Tibial artery (tissue), 4 donors: ENCODE results near the gene MYOM1.

Experiments
- DNase-seq, 2 donors: peaks; one replicate each; pipeline ENCODE4 v3.0.0-alpha.2; 2019
- H3K27ac ChIP-seq, 2 donors: fragments of 200-600 bp; sonication (generic) in 1 of 2; 1 replicate in 1 of 2; 2 replicates in 1 of 2; pipeline ENCODE4 v1.5.1; 2018 to 2019; ENCODE audit warnings: mild to moderate bottlenecking in 1 of 2
- H3K27me3 ChIP-seq, 2 donors: fragments of 200-600 bp; sonication (generic) in 1 of 2; one replicate each; pipeline versions ENCODE4 v1.5.1 to v1.6.0; 2016 to 2019
- H3K36me3 ChIP-seq, 3 donors: fragments of 200-600 bp; sonication (generic) in 2 of 3; one replicate each; pipeline ENCODE4 v1.5.1; 2016 to 2019; ENCODE audit warnings: mild to moderate bottlenecking in 2 of 3
- H3K4me1 ChIP-seq, 4 donors: fragments of 200-600 bp; sonication (generic) in 2 of 4; 1 replicate in 3 of 4; 2 replicates in 1 of 4; pipeline ENCODE4 v1.5.1; 2016 to 2019
- H3K4me3 ChIP-seq, 2 donors: fragments of 200-600 bp; sonication (generic) in 1 of 2; 1 replicate in 1 of 2; 2 replicates in 1 of 2; pipeline ENCODE4 v1.5.1; 2018 to 2019; ENCODE audit warnings: mild to moderate bottlenecking in 2 of 2
- H3K9me3 ChIP-seq, 3 donors: fragments of 200-600 bp; sonication (generic) in 1 of 3; one replicate each; pipeline ENCODE4 v1.5.1; 2016 to 2019
- intact Hi-C: fragments of 100-400 bp; cut with DNase I; formaldehyde crosslinking; loops from one replicate; pipeline ENCODE4 v1.15.0; 2023; ENCODE audit warnings: low total_unique reads
- TF ChIP-seq, protein P1 (sequence below), 2 experiments: fragments of 200-600 bp in 1 of 2; fragments of 450-650 bp in 1 of 2; IDR thresholded peaks; one replicate each; pipeline ENCODE4 v1.5.1; 2017 to 2019; ENCODE audit warnings: antibody characterized with exemption in 2 of 2, mild to moderate bottlenecking in 1 of 2, moderate library complexity in 1 of 2

Gene MYOM1

DNA sequence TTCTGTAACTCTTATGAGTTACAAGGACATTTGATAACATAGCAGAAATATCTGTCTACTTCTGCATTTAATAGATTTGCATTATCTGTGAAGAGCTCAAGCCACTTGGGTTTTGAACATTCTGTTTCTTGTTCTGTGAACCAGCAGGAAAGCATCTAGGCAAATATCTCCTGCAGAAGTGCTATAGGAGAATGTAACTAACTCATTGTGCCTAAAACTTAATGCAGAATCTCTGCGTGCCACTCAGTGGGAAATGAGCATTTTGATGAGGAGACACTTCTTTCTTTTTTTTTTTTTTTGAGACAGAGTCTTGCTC lies 63.5 kb downstream of the MYOM1 start:
- intact Hi-C loops = loop anchor here (5.0 kb wide), 1 partner anchor 91 kb away; the partner anchor contains the start of gene MYL12A
- TF ChIP-seq, protein P1, sequence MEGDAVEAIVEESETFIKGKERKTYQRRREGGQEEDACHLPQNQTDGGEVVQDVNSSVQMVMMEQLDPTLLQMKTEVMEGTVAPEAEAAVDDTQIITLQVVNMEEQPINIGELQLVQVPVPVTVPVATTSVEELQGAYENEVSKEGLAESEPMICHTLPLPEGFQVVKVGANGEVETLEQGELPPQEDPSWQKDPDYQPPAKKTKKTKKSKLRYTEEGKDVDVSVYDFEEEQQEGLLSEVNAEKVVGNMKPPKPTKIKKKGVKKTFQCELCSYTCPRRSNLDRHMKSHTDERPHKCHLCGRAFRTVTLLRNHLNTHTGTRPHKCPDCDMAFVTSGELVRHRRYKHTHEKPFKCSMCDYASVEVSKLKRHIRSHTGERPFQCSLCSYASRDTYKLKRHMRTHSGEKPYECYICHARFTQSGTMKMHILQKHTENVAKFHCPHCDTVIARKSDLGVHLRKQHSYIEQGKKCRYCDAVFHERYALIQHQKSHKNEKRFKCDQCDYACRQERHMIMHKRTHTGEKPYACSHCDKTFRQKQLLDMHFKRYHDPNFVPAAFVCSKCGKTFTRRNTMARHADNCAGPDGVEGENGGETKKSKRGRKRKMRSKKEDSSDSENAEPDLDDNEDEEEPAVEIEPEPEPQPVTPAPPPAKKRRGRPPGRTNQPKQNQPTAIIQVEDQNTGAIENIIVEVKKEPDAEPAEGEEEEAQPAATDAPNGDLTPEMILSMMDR (IDR thresholded peaks at IDR 0.05) = no peak
- H3K27ac ChIP-seq = peak overlapping the region; percentile 89 to 90

DNA sequence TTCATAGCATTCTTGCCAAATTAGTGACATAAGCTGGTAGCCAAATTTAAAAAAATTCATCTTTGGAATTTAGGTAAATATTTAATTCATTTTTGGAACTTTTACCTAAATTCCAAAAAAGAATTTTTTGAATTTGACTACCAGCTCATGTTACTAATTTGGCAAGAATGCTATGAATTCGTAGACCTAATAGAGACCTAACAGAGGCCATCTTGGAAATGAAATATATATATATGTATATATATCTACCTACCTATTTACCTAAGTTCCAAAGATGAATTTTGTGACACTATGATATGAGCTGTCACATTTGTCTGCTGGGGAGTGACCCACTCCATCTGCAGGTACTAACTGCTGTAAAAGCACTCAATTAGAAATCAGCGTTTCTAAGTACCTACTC lies 65.6 kb downstream of the MYOM1 start:
- Histone ChIP-seq H3K36me3 (peaks cover 0 to 1% (median 0%) of the 10 kb centered on the region in 3 donors), H3K27me3 (no peaks in the 10 kb centered on the region), H3K4me1 (peaks cover 3 to 62% (median 18%) of the 10 kb centered on the region in 4 donors), H3K4me3 (no peak overlapping the region), H3K27ac (peak overlapping the region; percentile 89 to 90), H3K9me3 (no peaks in the 10 kb centered on the region)
- intact Hi-C loops = no loop called here
- TF ChIP-seq, protein P1 (IDR thresholded peaks at IDR 0.05) = no peak
- DNase-seq = no peak

More for the DNA sequence above, 63.5 kb downstream of the MYOM1 start:
- Histone ChIP-seq H3K4me3 (peak overlapping the region in 1 of 2 donors; percentile 21), H3K27me3 (no peaks in the 10 kb centered on the region), H3K4me1 (peaks cover 3 to 59% (median 18%) of the 10 kb centered on the region in 4 donors), H3K36me3 (peaks cover 9 to 11% (median 10%) of the 10 kb centered on the region in 3 donors), H3K9me3 (no peaks in the 10 kb centered on the region)
- DNase-seq = no peak

DNA sequence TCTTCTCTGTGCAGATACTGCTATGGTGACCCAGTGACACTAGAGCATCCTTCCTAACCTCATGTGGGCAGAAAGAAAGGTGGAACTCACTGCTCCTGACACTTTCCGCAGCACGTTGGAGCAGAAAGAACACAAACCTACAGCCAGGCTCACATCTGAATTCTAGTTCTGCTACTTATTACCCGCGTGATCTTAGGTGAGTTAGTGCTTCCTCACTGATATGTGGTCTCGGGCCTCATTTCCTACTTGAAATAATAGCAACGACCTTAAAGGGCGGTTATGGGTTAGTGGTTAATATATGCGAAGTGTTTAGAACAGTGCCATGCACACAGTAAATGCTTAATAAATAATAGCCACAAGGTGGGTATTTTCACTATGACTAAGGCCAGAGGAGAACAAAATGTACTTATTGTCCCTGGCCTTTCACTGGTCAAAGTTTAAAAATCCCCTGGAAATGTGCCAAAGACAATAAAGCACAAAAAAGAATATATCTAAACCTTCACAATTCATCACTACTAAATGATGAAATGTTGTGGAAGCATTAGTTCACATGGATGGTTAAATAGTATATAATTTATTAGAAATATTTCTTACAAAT lies 66.6 kb downstream of the MYOM1 start:
- Histone ChIP-seq H3K36me3 (no peaks in the 10 kb centered on the region), H3K27ac (peak overlapping the region; percentile 46 to 89), H3K27me3 (no peaks in the 10 kb centered on the region), H3K4me1 (peaks cover 3 to 66% (median 18%) of the 10 kb centered on the region in 4 donors), H3K9me3 (no peaks in the 10 kb centered on the region), H3K4me3 (no peak overlapping the region)
- intact Hi-C loops = no loop called here
- TF ChIP-seq, protein P1 (IDR thresholded peaks at IDR 0.05) = no peak
- no peak for DNase-seq

DNA sequence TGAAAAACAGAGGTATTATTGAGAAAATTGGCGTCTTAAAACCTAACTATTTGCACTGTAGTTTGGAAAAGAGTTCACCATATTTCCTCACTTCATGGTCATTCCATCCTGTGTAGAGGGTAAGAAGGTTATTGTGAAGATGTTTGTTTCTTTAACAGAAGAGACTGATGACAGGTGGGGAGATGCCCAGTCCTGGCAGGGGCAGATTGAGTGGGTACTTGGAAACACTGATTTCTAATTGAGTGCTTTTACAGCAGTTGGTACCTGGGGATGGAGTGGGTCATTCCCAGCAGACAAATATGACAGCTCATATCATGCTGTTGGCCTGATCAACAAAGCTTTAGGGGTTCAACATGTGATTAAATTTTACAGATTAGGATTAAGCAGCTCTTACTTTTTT lies 67.5 kb downstream of the MYOM1 start:
- intact Hi-C loops = no loop called here

DNA sequence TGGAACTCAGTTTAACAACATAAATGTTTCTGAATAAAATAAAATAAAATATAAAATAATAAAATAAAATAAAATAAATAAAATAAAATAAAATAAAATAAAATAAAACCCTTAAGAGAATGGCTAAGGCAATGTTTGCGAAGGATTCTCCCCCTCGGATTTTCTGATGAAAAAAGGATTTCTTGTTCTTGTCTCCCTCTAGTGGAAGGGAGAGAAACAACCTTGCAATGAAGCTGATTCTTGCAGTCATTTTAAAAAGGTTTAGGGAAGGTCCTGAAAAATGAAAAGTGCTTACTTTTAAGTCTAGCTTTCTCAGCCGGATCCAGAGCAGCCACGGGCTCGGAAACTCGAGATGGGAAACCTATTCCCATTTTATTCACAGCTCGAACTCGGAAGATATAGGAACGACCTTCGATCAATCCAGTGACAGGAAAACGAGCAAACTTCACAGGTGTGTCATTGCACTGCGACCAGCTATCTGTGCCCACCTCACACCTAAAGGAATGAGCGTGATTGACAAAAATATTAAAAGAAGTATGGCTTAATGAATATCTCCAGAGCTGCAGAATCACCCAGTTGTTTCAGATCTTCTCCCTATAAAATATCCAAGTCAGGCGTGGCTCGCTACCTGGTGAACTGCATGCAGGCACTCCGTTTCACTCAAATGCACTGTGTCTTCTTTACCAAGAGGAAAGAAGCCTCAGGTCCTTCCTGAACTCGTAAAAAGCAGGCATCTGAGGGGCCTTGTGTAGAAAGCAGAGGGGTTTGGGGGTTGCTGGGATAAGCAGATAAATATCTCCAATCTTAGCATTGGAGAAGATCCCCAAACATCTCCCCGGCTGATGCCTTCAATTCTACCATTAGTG lies 68.1 kb downstream of the MYOM1 start:
- TF ChIP-seq, protein P1 (IDR thresholded peaks at IDR 0.05) = peak; percentile 66 to 81
- Histone ChIP-seq H3K4me3 (no peak overlapping the region), H3K4me1 (peaks cover 0 to 54% (median 12%) of the 10 kb centered on the region in 4 donors), H3K36me3 (no peaks in the 10 kb centered on the region), H3K9me3 (no peaks in the 10 kb centered on the region), H3K27ac (peak overlapping the region in 1 of 2 donors; percentile 46), H3K27me3 (no peaks in the 10 kb centered on the region)
- no peak for DNase-seq
- intact Hi-C loops = no loop called here

More for the DNA sequence above, 67.5 kb downstream of the MYOM1 start:
- TF ChIP-seq, protein P1 (IDR thresholded peaks at IDR 0.05) = no peak
- Histone ChIP-seq H3K4me1 (peaks cover 3 to 60% (median 17%) of the 10 kb centered on the region in 4 donors), H3K27ac (peak overlapping the region; percentile 46 to 89), H3K27me3 (no peaks in the 10 kb centered on the region), H3K36me3 (no peaks in the 10 kb centered on the region), H3K4me3 (no peak overlapping the region), H3K9me3 (no peaks in the 10 kb centered on the region)
- no peak for DNase-seq
